NT2/D1 (cell line): Measurements from ENCODE around the gene ITGB7.

Source experiments
- DNase-seq: peaks from one replicate; pipeline ENCODE4 v3.0.0-alpha.2; 2011; ENCODE audit warnings: low read depth, low spot score
- H3K27me3 ChIP-seq: 2 replicates; pipeline ENCODE4 v1.6.0; 2011; ENCODE audit warnings: mild to moderate bottlenecking; ENCODE audit not compliant: insufficient read length, insufficient read depth
- H3K36me3 ChIP-seq: 2 replicates; pipeline ENCODE4 v1.6.1; 2011; ENCODE audit warnings: mild to moderate bottlenecking, low read length, mixed read lengths; ENCODE audit not compliant: insufficient read depth, insufficient read length
- H3K4me1 ChIP-seq: 2 replicates; pipeline ENCODE4 v1.5.1; 2011; ENCODE audit not compliant: insufficient read depth, insufficient read length
- H3K4me3 ChIP-seq: 2 replicates; pipeline ENCODE4 v1.5.1; 2011; ENCODE audit warnings: low read depth; ENCODE audit not compliant: insufficient read length
- H3K9ac ChIP-seq: 2 replicates; pipeline ENCODE4 v1.6.0; 2011; ENCODE audit warnings: low read depth; ENCODE audit not compliant: insufficient read length
- H3K9me3 ChIP-seq: 2 replicates; pipeline ENCODE4 v1.5.1; 2011; ENCODE audit warnings: mild to moderate bottlenecking, low read length; ENCODE audit not compliant: insufficient read depth
- SUZ12 ChIP-seq: IDR thresholded peaks from 2 replicates; pipeline ENCODE4 v1.6.1; 2011; ENCODE audit not compliant: insufficient read length, insufficient read depth; ENCODE audit errors: extremely low read depth
- YY1 ChIP-seq: IDR thresholded peaks from 2 replicates; pipeline ENCODE4 v1.6.1; 2011; ENCODE audit not compliant: insufficient read length, insufficient read depth
- ZNF274 ChIP-seq: IDR thresholded peaks from 2 replicates; pipeline ENCODE4 v1.6.1; 2011; ENCODE audit warnings: mild to moderate bottlenecking, low read depth, low read length

Gene ITGB7

DNA sequence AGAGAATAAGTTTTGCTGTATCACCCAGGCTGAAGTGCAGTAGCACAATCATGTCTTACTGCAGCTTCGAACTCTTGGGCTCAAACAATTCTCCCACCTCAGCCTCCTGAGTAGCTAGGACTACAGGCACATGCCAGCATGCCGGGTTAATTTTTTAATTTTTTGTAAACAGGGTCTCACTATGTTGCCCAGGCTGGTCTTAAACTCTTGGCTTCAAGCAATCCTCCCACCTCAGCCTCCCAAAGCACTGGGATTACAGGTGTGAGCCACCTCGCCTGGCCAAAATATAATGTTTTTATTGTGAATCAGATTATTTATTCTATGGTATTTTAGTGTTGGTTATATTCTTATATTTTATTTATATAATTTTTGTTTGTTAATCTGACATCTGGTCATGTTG, 30.3 kb downstream of the ITGB7 start:
- Histone ChIP-seq H3K27me3 (peaks cover 69% of the 10 kb centered on the region), H3K4me1 (peaks cover 2% of the 10 kb centered on the region), H3K9me3 (peaks cover 8% of the 10 kb centered on the region; the same call in 1 of the 2 replicates), H3K4me3 (no peak overlapping the region), H3K9ac (no peak overlapping the region), H3K36me3 (peaks cover 9% of the 10 kb centered on the region)
- no peak for DNase-seq
- TF ChIP-seq SUZ12 (no peak), ZNF274 (no peak), YY1 (no peak)

- Histone ChIP-seq H3K36me3 (peaks cover 19% of the 10 kb centered on the region), H3K4me1 (peaks cover 12% of the 10 kb centered on the region), H3K9ac (no peak overlapping the region), H3K27me3 (peaks cover 87% of the 10 kb centered on the region), H3K9me3 (peaks cover 12% of the 10 kb centered on the region; the same call in 1 of the 2 replicates), H3K4me3 (no peak overlapping the region)
- TF ChIP-seq SUZ12, result no peak
- TF ChIP-seq ZNF274, result no peak
- TF ChIP-seq YY1, result no peak
- peak; percentile 96 for DNase-seq
Observed at GRCh38 chr12:53174881-53175491, 32.1 kb downstream of the ITGB7 start.

DNA sequence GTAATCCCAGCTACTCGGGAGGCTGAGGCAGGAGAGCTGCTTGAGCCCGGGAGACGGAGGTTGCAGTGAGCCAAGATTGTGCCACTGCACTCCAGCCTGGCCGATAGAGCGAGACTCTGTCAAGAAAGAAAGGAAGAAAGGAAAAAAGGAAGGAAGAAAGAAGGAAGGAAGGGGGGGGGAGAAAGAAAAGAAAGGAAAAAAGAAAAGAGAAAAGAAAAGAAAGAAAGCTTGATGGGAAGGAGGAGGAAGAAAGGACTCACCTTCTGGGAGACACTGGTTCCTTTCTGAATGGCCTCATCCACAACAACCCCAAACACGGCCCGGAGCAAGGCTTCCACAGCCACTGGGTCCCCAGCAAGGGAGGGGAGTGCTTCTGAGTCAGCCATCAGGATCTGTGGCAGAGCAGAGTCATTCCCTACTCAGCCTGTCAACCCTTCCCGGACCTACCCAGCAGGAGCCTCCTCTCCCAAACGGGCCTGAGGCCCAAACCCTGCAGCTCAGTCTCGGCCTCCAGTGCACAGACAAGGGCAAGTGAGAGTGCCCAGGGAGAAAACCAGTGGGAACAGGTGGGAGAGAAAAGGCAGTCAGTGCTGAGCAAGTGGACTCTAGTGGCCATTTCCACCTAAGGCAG, 33.9 kb downstream of the ITGB7 start:
- Histone ChIP-seq H3K4me3 (no peak overlapping the region), H3K4me1 (peaks cover 16% of the 10 kb centered on the region), H3K36me3 (peaks cover 24% of the 10 kb centered on the region), H3K9ac (no peak overlapping the region), H3K27me3 (peaks cover 77% of the 10 kb centered on the region), H3K9me3 (peaks cover 12% of the 10 kb centered on the region; the same call in 1 of the 2 replicates)
- TF ChIP-seq SUZ12 (no peak), YY1 (no peak), ZNF274 (no peak)
- no peak for DNase-seq

- H3K27me3 ChIP-seq, result peaks cover 68% of the 10 kb centered on the region
- H3K9me3 ChIP-seq, result peaks cover 12% of the 10 kb centered on the region; the same call in 1 of the 2 replicates
- H3K4me1 ChIP-seq, result peaks cover 16% of the 10 kb centered on the region
- no peak for TF ChIP-seq SUZ12
- TF ChIP-seq ZNF274, result no peak
- TF ChIP-seq YY1, result no peak
- H3K36me3 ChIP-seq, result peaks cover 24% of the 10 kb centered on the region
- no peak overlapping the region for H3K4me3 ChIP-seq
- H3K9ac ChIP-seq, result no peak overlapping the region
- no peak for DNase-seq
Observed at GRCh38 chr12:53172352-53172751, 34.7 kb downstream of the ITGB7 start.

DNA sequence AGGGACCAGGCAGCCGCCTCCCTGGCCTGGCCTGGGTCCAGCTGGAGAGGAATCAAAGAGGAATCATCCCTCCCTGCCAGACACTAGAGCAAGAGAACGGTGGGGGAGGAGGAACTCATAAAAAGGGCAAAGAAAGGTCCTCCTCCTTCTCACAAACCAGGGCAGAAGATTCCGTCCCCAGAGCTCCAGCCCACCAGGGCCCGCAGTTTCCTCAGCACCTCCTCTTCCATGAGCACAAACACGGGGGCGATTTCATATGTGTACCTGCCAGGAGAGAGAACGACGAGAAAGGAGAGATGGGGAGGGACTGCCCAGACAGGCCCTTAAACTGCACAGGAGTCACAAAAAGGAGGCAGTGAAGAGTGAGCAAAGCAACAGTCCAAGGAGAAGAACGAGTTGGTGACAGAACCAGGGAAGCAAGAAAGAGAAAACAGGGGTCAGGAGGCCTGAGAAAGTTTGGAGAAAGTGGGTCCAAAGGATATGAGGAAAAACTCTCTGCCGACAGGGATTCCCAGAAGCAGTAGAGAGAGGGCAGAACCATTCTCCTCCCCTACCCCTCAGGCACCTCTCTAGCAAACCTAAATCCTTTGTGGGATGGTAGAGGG, 35.2 kb downstream of the ITGB7 start:
- H3K4me3 ChIP-seq, result no peak overlapping the region
- no peak for DNase-seq
- TF ChIP-seq SUZ12, result no peak
- TF ChIP-seq YY1, result no peak
- TF ChIP-seq ZNF274, result no peak
- peaks cover 24% of the 10 kb centered on the region for H3K36me3 ChIP-seq
- H3K9me3 ChIP-seq, result peaks cover 12% of the 10 kb centered on the region; the same call in 1 of the 2 replicates
- H3K27me3 ChIP-seq, result peaks cover 68% of the 10 kb centered on the region
- H3K4me1 ChIP-seq, result peaks cover 16% of the 10 kb centered on the region
- H3K9ac ChIP-seq, result no peak overlapping the region

DNA sequence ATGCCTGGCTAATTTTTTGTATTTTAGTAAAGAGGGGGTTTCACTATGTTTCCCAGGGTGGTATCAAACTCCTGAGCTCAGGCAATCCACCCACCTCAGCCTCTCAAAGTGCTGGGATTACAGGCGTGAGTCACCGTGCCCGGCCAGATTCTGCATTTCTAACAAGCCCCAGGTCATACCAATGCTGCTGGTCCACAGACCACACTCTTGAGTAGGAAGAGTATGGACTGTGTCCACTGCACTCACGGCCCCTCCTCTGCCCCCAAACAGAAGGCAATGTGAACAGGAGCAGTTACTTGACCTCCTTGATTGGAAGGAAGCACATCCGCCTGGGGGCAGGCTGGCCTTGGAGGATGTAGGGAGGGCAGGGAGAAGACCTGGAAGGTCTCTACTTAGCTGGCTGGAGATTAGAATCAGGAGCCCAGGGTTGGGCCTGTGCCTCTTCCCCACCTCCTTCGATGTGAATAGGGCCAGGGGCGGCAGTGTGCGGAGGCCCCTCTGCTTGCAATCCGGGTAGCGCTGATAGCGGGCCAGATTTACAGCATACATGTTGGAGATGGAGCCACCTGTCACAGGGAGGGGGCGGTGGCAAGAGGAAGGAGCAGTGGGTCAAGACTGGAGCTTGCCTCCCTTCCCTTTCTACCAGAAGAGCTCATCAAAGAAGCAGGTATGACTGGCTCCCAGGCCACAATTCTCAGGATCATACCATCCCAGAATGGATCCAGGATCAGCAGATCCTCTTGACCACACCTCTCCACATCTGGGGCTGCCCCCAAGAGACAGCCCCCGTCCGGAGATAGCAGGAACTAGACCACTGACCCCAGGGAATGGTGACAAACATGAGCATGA, 36.0 kb downstream of the ITGB7 start:
- Histone ChIP-seq H3K4me1 (peaks cover 16% of the 10 kb centered on the region), H3K27me3 (peaks cover 66% of the 10 kb centered on the region), H3K36me3 (peaks cover 24% of the 10 kb centered on the region), H3K9me3 (peaks cover 12% of the 10 kb centered on the region; the same call in 1 of the 2 replicates), H3K4me3 (no peak overlapping the region), H3K9ac (no peak overlapping the region)
- TF ChIP-seq SUZ12 (no peak), YY1 (no peak), ZNF274 (no peak)
- no peak for DNase-seq

DNA sequence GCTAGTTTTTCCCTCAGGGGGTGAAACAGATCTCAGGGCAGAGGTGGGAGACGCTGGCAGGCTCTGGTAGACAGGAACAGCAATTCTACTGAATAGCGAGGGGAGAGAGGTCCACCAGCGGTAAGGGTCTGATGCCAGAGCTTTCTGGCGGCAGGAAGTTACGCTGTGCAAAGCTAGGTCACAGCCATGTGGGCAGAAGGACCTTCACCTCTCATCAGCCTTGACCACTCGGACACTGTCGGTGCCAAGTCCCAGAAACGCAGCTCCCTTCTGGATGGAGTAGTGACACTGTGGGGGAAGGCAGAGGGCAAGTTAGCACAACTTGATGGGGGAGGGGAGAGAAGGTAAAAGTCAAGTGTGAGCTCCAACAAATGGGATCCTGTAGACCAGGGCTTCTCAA, 36.8 kb downstream of the ITGB7 start:
- H3K36me3 ChIP-seq, result peaks cover 24% of the 10 kb centered on the region
- H3K4me1 ChIP-seq, result peaks cover 16% of the 10 kb centered on the region
- H3K27me3 ChIP-seq, result peaks cover 59% of the 10 kb centered on the region
- no peak overlapping the region for H3K9ac ChIP-seq
- DNase-seq, result no peak
- H3K4me3 ChIP-seq, result no peak overlapping the region
- peaks cover 12% of the 10 kb centered on the region; the same call in 1 of the 2 replicates for H3K9me3 ChIP-seq
- TF ChIP-seq ZNF274 (no peak), SUZ12 (no peak), YY1 (no peak)
